B cell (primary cell): ENCODE measurements around the gene GMPR2. TPM values are rescaled to one million over a fixed set of nuclear protein-coding genes. Genes with fewer than 3 reads are reported as not detected.

Source experiments
- ATAC-seq: fragments of 200-7000 bp; cut with Tn5 transposase; one replicate; pipeline ENCODE4 v1.10.0; 2021; ENCODE audit warnings: low read depth, mild to moderate bottlenecking, moderate number of reproducible peaks, moderate library complexity
- CTCF ChIA-PET: fragments of 350-600 bp; sonication (Branson Sonifier 250); formaldehyde crosslinking; loops from one replicate; lab custom pipeline; 2021; ENCODE audit warnings: antibody characterized with exemption, inconsistent platforms; lab: Charles Lee
- POLR2A ChIA-PET: fragments of 350-600 bp; sonication (Branson Sonifier 250); formaldehyde crosslinking; loops from one replicate; lab custom pipeline; 2021; ENCODE audit warnings: antibody characterized with exemption; lab: Charles Lee
- DNase-seq: peaks from one replicate; pipeline ENCODE4 v3.0.0; 2013
- H2AFZ ChIP-seq: 2 replicates; pipeline ENCODE4 v1.6.1; 2012; ENCODE audit warnings: mild to moderate bottlenecking, low read depth, low read length; ENCODE audit not compliant: insufficient read depth, poor library complexity, severe bottlenecking
- H3K27ac ChIP-seq, 2 donors: 1 replicate in 1 of 2; 2 replicates in 1 of 2; pipeline ENCODE4 v1.5.1; 2012 to 2013; ENCODE audit warnings: low read length in 2 of 2, mild to moderate bottlenecking in 2 of 2, moderate library complexity in 1 of 2
- H3K27me3 ChIP-seq, 4 experiments: fragments of 200-600 bp in 1 of 4; sonication (generic) in 1 of 4; replicated peaks in 1 of 4; 1 replicate in 2 of 4; 2 replicates in 2 of 4; pipeline versions ENCODE4 v1.6.1 to v1.7.0; 2013 to 2016; ENCODE audit warnings: low read length in 3 of 4, mild to moderate bottlenecking in 2 of 4, mixed read lengths in 1 of 4, moderate library complexity in 1 of 4; ENCODE audit not compliant: insufficient read depth in 4 of 4, control insufficient read depth in 3 of 4; ENCODE audit errors: control extremely low read depth in 1 of 4
- H3K36me3 ChIP-seq, 2 experiments: replicated peaks in 1 of 2; 1 replicate in 1 of 2; 2 replicates in 1 of 2; pipeline versions ENCODE4 v1.6.1 to v1.7.1; 2013; ENCODE audit warnings: low read length in 1 of 2; ENCODE audit not compliant: insufficient read depth in 2 of 2, control insufficient read depth in 1 of 2; ENCODE audit errors: control extremely low read depth in 1 of 2, extremely low read depth in 1 of 2
- H3K4me1 ChIP-seq, 2 donors: fragments of 200-600 bp in 1 of 2; sonication (generic) in 1 of 2; 1 replicate in 1 of 2; 2 replicates in 1 of 2; pipeline versions ENCODE4 v1.5.1 to v1.6.1; 2013 to 2017; ENCODE audit warnings: low read length in 2 of 2; ENCODE audit not compliant: control insufficient read depth in 2 of 2, insufficient read depth in 2 of 2
- H3K4me2 ChIP-seq: replicated peaks from 2 replicates; pipeline ENCODE3; 2012; ENCODE audit warnings: mild to moderate bottlenecking, low read depth, low read length; ENCODE audit not compliant: poor library complexity, severe bottlenecking
- H3K4me3 ChIP-seq, 5 experiments: fragments of 200-600 bp in 1 of 5; sonication (generic) in 1 of 5; 1 replicate in 3 of 5; 2 replicates in 2 of 5; pipeline versions ENCODE4 v1.5.1 to v1.7.0; 2011 to 2016; ENCODE audit warnings: low read length in 4 of 5, mild to moderate bottlenecking in 4 of 5, low read depth in 2 of 5, control low read depth in 1 of 5, moderate library complexity in 1 of 5; ENCODE audit not compliant: insufficient read depth in 1 of 5; ENCODE audit errors: control extremely low read depth in 1 of 5, extremely low read depth in 1 of 5
- H3K79me2 ChIP-seq: fragments of 200-600 bp; sonication (generic); one replicate; pipeline ENCODE4 v1.6.0; 2016; ENCODE audit warnings: low read length; ENCODE audit not compliant: control insufficient read depth, insufficient read depth
- H3K9ac ChIP-seq: fragments of 200-600 bp; sonication (generic); 2 replicates; pipeline ENCODE4 v1.6.1; 2017; ENCODE audit warnings: mild to moderate bottlenecking, low read length, moderate library complexity
- H3K9me3 ChIP-seq, 3 donors: one replicate each; pipeline versions ENCODE4 v1.6.1 to v1.7.1; 2013; ENCODE audit warnings: low read length in 2 of 3; ENCODE audit not compliant: control insufficient read depth in 2 of 3, insufficient read depth in 1 of 3; ENCODE audit errors: control extremely low read depth in 1 of 3
- H4K20me1 ChIP-seq: 2 replicates; pipeline ENCODE4 v1.6.0; 2012; ENCODE audit warnings: mild to moderate bottlenecking, low read length; ENCODE audit not compliant: insufficient read depth, control insufficient read depth, poor library complexity, severe bottlenecking
- H3K27ac Mint-ChIP-seq: one replicate; pipeline ENCODE4 v1.8.0; 2021; ENCODE audit warnings: mixed read lengths
- H3K27me3 Mint-ChIP-seq: one replicate; pipeline ENCODE4 v1.8.0; 2021; ENCODE audit warnings: mixed read lengths
- H3K4me1 Mint-ChIP-seq: one replicate; pipeline ENCODE4 v1.8.0; 2021; ENCODE audit warnings: mixed read lengths
- H3K4me3 Mint-ChIP-seq: one replicate; pipeline ENCODE4 v1.8.0; 2021; ENCODE audit warnings: mixed read lengths
- H3K9me3 Mint-ChIP-seq: one replicate; pipeline ENCODE4 v1.8.0; 2022; ENCODE audit warnings: mixed read lengths; ENCODE audit not compliant: insufficient read depth
- CTCF ChIP-seq: fragments of 200-600 bp; IDR thresholded peaks from one replicate; pipeline ENCODE4 v1.8.0; 2022; ENCODE audit warnings: antibody characterized with exemption, mild to moderate bottlenecking
- EZH2 ChIP-seq: IDR thresholded peaks from 2 replicates; pipeline ENCODE4 v1.6.1; 2012; ENCODE audit warnings: borderline replicate concordance, low read depth, mild to moderate bottlenecking, moderate library complexity, low read length; ENCODE audit not compliant: insufficient read depth, poor library complexity, severe bottlenecking
- WGBS: methylation state at CpG from one replicate; pipeline ENCODE4 v1.1.5; 2013; ENCODE audit warnings: missing lambda C conversion rate; ENCODE audit not compliant: insufficient coverage; 5-methylcytosine and 5-hydroxymethylcytosine counted together
- intact Hi-C: fragments of 100-400 bp; cut with micrococcal nuclease; formaldehyde crosslinking; loops from one replicate; pipeline ENCODE4 v1.10.0; 2022
- polyA plus RNA-seq: library from polyadenylated mRNA; depleted of rRNA; stranded (reverse); fragments of >200 nt; gene quantifications from 2 replicates; pipeline ENCODE4 v1.2.3, GENCODE V29; 2012
- total RNA-seq, 2 donors: library from RNA; stranded (reverse); fragments of 120-200 nt in 1 of 2; gene quantifications; 1 replicate in 1 of 2; 2 replicates in 1 of 2; pipeline versions ENCODE4 v1.2.3 to v1.2.4, GENCODE V29; 2013 to 2022

Gene GMPR2
- total and polyA plus RNA-seq, 2 donors (not counting 1 experiment from before 2014, with no cell fraction given): 39.7 to 58.7 TPM

GRCh38 chr14:24260026-24260779 is 27.5 kb downstream of the GMPR2 start:
- Histone ChIP-seq H3K4me3 (no peak overlapping the region), H3K4me2 (no peak overlapping the region), H3K9me3 (no peaks in the 10 kb centered on the region), H3K27me3 (no peaks in the 10 kb centered on the region), H3K27ac (no peak overlapping the region), H2AFZ (no peak overlapping the region), H3K79me2 (no peaks in the 10 kb centered on the region), H3K9ac (no peak overlapping the region), H3K4me1 (no peaks in the 10 kb centered on the region), H3K36me3 (peaks cover 0 to 12% of the 10 kb centered on the region in 2 experiments), H4K20me1 (no peaks in the 10 kb centered on the region)
- no peaks in the 10 kb centered on the region for H3K4me1 Mint-ChIP-seq
- no peaks in the 10 kb centered on the region for H3K27me3 Mint-ChIP-seq
- ChIA-PET POLR2A (no interaction called here), CTCF (no interaction called here)
- ATAC-seq (no peak), DNase-seq (no peak)
- intact Hi-C loops: no loop called here
- no peak overlapping the region for H3K4me3 Mint-ChIP-seq
- no peaks in the 10 kb centered on the region for H3K9me3 Mint-ChIP-seq
- TF ChIP-seq CTCF (no peak), EZH2 (no peak)
- H3K27ac Mint-ChIP-seq: no peak overlapping the region
- WGBS: 95% methylated on average over 13 of the region's 16 CpGs

- ATAC-seq (no peak), DNase-seq (no peak)
- Histone ChIP-seq H2AFZ (no peak overlapping the region), H3K27ac (no peak overlapping the region), H3K4me2 (no peak overlapping the region), H3K9me3 (no peaks in the 10 kb centered on the region), H3K27me3 (no peaks in the 10 kb centered on the region), H3K4me3 (no peak overlapping the region), H4K20me1 (no peaks in the 10 kb centered on the region), H3K36me3 (peaks cover 0 to 9% of the 10 kb centered on the region in 2 experiments), H3K4me1 (no peaks in the 10 kb centered on the region), H3K9ac (no peak overlapping the region), H3K79me2 (no peaks in the 10 kb centered on the region)
- TF ChIP-seq CTCF: no peak
- TF ChIP-seq EZH2: no peak
- Mint-ChIP-seq H3K9me3 (no peaks in the 10 kb centered on the region), H3K4me1 (no peaks in the 10 kb centered on the region), H3K27ac (no peak overlapping the region), H3K4me3 (no peak overlapping the region), H3K27me3 (no peaks in the 10 kb centered on the region)
- POLR2A ChIA-PET: no interaction called here
- 95% methylated on average over 2 of the region's 4 CpGs for WGBS
- CTCF ChIA-PET: no interaction called here
- intact Hi-C loops: no loop called here
These were observed 28.0 kb downstream of the GMPR2 start for GRCh38 chr14:24260780-24261157.
